PC-9 (cell line): ENCODE results near the gene SPATA16. TPM values are rescaled to one million over a fixed set of nuclear protein-coding genes. Genes with fewer than 3 reads are reported as not detected.

Experiments used
- BruUV-seq: library from RNA; stranded (reverse); fragments of 400-500 nt; replicated peaks from 2 replicates; lab custom pipeline; 2021; lab: Mats Ljungman, UMichigan
- CTCF ChIA-PET: fragments of 300-600 bp; sonication (Branson Sonifier 250); formaldehyde crosslinking; loops from one replicate; lab custom pipeline; 2022; ENCODE audit warnings: antibody characterized with exemption; lab: Charles Lee
- POLR2A ChIA-PET: fragments of 300-600 bp; sonication (Branson Sonifier 250); formaldehyde crosslinking; loops from one replicate; lab custom pipeline; 2022; ENCODE audit warnings: antibody characterized with exemption; ENCODE audit not compliant: unreplicated experiment; lab: Charles Lee
- DNase-seq, 2 experiments: peaks; one replicate each; pipeline versions ENCODE4 v3.0.0 to v3.0.0-alpha.2; 2015 to 2022; ENCODE audit warnings: mixed read lengths in 1 of 2
- H2AFZ ChIP-seq: fragments of 200-600 bp; sonication (generic); 2 replicates; pipeline ENCODE4 v1.8.1; 2017; ENCODE audit warnings: antibody characterized with exemption
- H3F3A ChIP-seq: fragments of 200-600 bp; sonication (generic); 2 replicates; pipeline ENCODE4 v1.8.1; 2017; ENCODE audit warnings: antibody characterized with exemption, mild to moderate bottlenecking, low read depth; ENCODE audit not compliant: insufficient read depth
- H3K27ac ChIP-seq: fragments of 200-600 bp; sonication (generic); 2 replicates; pipeline ENCODE4 v1.6.1; 2016; ENCODE audit warnings: mixed run types
- H3K27me3 ChIP-seq: fragments of 200-600 bp; sonication (generic); 2 replicates; pipeline ENCODE4 v1.6.1; 2016; ENCODE audit warnings: low read depth, mixed run types; ENCODE audit not compliant: insufficient read depth
- H3K36me3 ChIP-seq: fragments of 200-600 bp; sonication (generic); 2 replicates; pipeline ENCODE4 v1.6.1; 2016; ENCODE audit warnings: low read depth, mixed run types
- H3K4me1 ChIP-seq: fragments of 200-600 bp; sonication (generic); replicated peaks from 2 replicates; pipeline ENCODE4 v1.6.1; 2016; ENCODE audit warnings: mixed run types; ENCODE audit not compliant: insufficient read depth
- H3K4me2 ChIP-seq: fragments of 200-600 bp; sonication (generic); 2 replicates; pipeline ENCODE4 v1.6.1; 2017; ENCODE audit warnings: mixed run types
- H3K4me3 ChIP-seq: fragments of 200-600 bp; sonication (generic); 2 replicates; pipeline ENCODE4 v1.6.1; 2016; ENCODE audit warnings: mixed run types
- H3K79me2 ChIP-seq: fragments of 200-600 bp; sonication (generic); 2 replicates; pipeline ENCODE4 v1.6.1; 2017; ENCODE audit warnings: low read depth, mixed run types
- H3K9me2 ChIP-seq: fragments of 200-600 bp; sonication (generic); 2 replicates; pipeline ENCODE4 v1.8.1; 2017; ENCODE audit warnings: mild to moderate bottlenecking; ENCODE audit not compliant: insufficient read depth
- H3K9me3 ChIP-seq: fragments of 200-600 bp; sonication (generic); 2 replicates; pipeline ENCODE4 v1.8.1; 2016; ENCODE audit warnings: low read depth; ENCODE audit not compliant: insufficient read depth
- H4K20me1 ChIP-seq: fragments of 200-600 bp; sonication (generic); 2 replicates; pipeline ENCODE4 v1.8.1; 2017; ENCODE audit not compliant: insufficient read depth
- EZH2 ChIP-seq: fragments of 200-600 bp; sonication (generic); IDR thresholded peaks from 2 replicates; pipeline ENCODE4 v1.8.0; 2017; ENCODE audit warnings: antibody characterized with exemption, low read depth
- intact Hi-C: fragments of 100-400 bp; cut with micrococcal nuclease; formaldehyde crosslinking; loops from one replicate; pipeline ENCODE4 v1.10.0; 2022; ENCODE audit not compliant: unreplicated experiment
- total RNA-seq: library from RNA; stranded (reverse); gene quantifications from 2 replicates; pipeline ENCODE4 v1.2.3, GENCODE V29; 2021
- TF ChIP-seq, protein P1 (sequence below): fragments of 200-600 bp; sonication (generic); conservative IDR thresholded peaks from 2 replicates; pipeline ENCODE4 v1.6.1; 2017; ENCODE audit warnings: mixed run types, antibody characterized with exemption, mild to moderate bottlenecking, moderate library complexity

The SPATA16 gene
- total RNA-seq, 1 experiment from 2014 or later = not detected

DNA sequence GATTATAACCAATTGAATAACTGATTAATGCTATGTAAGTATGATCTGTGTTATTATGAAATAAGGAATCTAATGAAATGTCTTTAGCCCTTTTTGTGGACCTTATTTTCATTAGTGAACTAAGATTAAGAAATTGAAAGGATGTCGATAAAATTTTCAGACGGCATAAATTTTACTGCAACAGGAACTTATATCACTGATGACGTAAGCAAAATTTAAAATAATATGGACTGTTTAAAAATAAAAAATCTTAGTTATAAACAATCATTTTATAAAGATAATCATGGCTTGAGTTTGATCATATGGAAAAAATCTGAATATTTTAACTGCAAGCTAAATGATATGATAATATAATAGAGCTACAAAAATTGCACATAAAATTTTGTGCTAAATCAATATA lies 112.7 kb downstream of the SPATA16 start:
- ChIA-PET CTCF (no interaction called here), POLR2A (no interaction called here)
- Histone ChIP-seq H3K27me3 (no peaks in the 10 kb centered on the region), H4K20me1 (no peaks in the 10 kb centered on the region; the same call in 1 of the 2 replicates), H2AFZ (no peak overlapping the region), H3K36me3 (no peaks in the 10 kb centered on the region), H3K4me2 (no peak overlapping the region), H3K9me2 (no peaks in the 10 kb centered on the region), H3F3A (no peaks in the 10 kb centered on the region), H3K9me3 (no peaks in the 10 kb centered on the region), H3K4me1 (no peaks in the 10 kb centered on the region), H3K27ac (no peak overlapping the region), H3K4me3 (no peak overlapping the region), H3K79me2 (no peaks in the 10 kb centered on the region)
- TF ChIP-seq EZH2 = no peak
- TF ChIP-seq, protein P1, sequence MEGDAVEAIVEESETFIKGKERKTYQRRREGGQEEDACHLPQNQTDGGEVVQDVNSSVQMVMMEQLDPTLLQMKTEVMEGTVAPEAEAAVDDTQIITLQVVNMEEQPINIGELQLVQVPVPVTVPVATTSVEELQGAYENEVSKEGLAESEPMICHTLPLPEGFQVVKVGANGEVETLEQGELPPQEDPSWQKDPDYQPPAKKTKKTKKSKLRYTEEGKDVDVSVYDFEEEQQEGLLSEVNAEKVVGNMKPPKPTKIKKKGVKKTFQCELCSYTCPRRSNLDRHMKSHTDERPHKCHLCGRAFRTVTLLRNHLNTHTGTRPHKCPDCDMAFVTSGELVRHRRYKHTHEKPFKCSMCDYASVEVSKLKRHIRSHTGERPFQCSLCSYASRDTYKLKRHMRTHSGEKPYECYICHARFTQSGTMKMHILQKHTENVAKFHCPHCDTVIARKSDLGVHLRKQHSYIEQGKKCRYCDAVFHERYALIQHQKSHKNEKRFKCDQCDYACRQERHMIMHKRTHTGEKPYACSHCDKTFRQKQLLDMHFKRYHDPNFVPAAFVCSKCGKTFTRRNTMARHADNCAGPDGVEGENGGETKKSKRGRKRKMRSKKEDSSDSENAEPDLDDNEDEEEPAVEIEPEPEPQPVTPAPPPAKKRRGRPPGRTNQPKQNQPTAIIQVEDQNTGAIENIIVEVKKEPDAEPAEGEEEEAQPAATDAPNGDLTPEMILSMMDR = no peak
- intact Hi-C loops = no loop called here
- no peak for DNase-seq
- BruUV-seq = no TSS peak

DNA sequence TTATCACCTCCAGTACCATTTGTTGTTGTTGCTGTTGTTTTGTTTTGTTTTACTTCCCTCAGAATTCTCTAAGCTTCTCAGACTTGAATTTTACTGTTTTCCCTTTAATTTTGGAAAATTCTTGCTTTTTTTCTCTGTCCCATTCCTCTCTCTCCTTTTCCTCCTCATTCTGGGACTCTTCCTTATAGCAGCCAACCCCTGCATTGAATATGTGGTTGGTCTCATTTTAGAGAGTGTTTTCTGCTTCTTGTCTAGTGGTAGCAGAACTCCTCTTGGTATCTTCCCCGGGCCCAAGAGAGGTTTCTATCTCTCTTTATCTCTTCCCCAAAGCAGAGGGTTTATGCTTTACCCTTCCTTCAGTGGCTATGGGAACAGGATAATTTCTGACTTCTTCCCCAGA lies 113.6 kb downstream of the SPATA16 start:
- no peaks in the 10 kb centered on the region for H3F3A ChIP-seq
- no peaks in the 10 kb centered on the region for H3K4me1 ChIP-seq
- POLR2A ChIA-PET = no interaction called here
- H4K20me1 ChIP-seq = no peaks in the 10 kb centered on the region; the same call in 1 of the 2 replicates
- H3K27ac ChIP-seq = no peak overlapping the region
- H3K4me2 ChIP-seq = no peak overlapping the region
- no peaks in the 10 kb centered on the region for H3K9me3 ChIP-seq
- H3K9me2 ChIP-seq = no peaks in the 10 kb centered on the region
- no peaks in the 10 kb centered on the region for H3K36me3 ChIP-seq
- H3K27me3 ChIP-seq = no peaks in the 10 kb centered on the region
- TF ChIP-seq EZH2 = no peak
- TF ChIP-seq, protein P1 = no peak
- intact Hi-C loops = no loop called here
- H2AFZ ChIP-seq = no peak overlapping the region
- no TSS peak for BruUV-seq
- no peak overlapping the region for H3K4me3 ChIP-seq
- peak in 1 of 2 experiments; percentile 21 for DNase-seq
- CTCF ChIA-PET = no interaction called here
- H3K79me2 ChIP-seq = no peaks in the 10 kb centered on the region

DNA sequence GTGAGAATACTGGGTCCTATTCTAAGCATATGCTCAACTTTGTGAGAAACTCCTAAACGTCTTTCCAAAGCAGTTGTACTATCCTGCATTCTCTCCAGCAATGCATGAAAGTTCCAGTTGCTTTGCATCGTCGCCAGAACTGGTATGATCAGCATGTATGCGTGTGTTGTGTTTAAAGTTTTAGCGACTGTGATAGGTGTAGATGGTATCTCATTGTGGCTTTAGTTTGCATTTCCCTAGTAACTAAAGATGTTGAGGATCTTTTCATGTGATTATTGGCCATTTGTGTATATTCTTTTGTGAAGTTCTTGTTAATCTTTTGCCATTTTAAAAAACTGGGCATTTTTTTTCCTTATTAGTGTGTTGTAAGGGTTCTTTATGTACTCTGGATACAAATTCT lies 115.1 kb downstream of the SPATA16 start:
- CTCF ChIA-PET = no interaction called here
- no peak for TF ChIP-seq EZH2

More for the DNA sequence above, 115.1 kb downstream of the SPATA16 start:
- Histone ChIP-seq H3K27ac (no peak overlapping the region), H4K20me1 (no peaks in the 10 kb centered on the region; the same call in 1 of the 2 replicates), H3K4me2 (no peak overlapping the region), H3K79me2 (no peaks in the 10 kb centered on the region), H3K4me3 (no peak overlapping the region), H2AFZ (no peak overlapping the region), H3K4me1 (no peaks in the 10 kb centered on the region), H3F3A (no peaks in the 10 kb centered on the region), H3K36me3 (no peaks in the 10 kb centered on the region), H3K9me3 (no peaks in the 10 kb centered on the region), H3K27me3 (no peaks in the 10 kb centered on the region), H3K9me2 (no peaks in the 10 kb centered on the region)
- intact Hi-C loops = no loop called here
- no TSS peak for BruUV-seq
- DNase-seq = no peak
- POLR2A ChIA-PET = no interaction called here
